Keratinocyte (primary cell): ENCODE measurements around the gene CLHC1.
"Not testable (repeated sequence)": the region's sequence is repeated elsewhere in the genome, so short reads cannot be mapped to it uniquely, and the experiment has no call there.

Experiments used
- CTCF ChIP-seq, 3 experiments: IDR thresholded peaks in 1 of 3; conservative IDR thresholded peaks in 1 of 3; optimal IDR thresholded peaks in 1 of 3; 2 replicates in 2 of 3; 3 replicates in 1 of 3; pipeline versions ENCODE3 to v1.5.1; 2011; ENCODE audit warnings: low read length in 3 of 3, mild to moderate bottlenecking in 3 of 3, moderate library complexity in 2 of 3, control low read depth in 1 of 3, inconsistent platforms in 1 of 3; ENCODE audit not compliant: insufficient read depth in 2 of 3; ENCODE audit errors: extremely low read depth in 1 of 3
- EZH2 ChIP-seq: IDR thresholded peaks from one replicate; pipeline ENCODE4 v1.6.1; 2012; ENCODE audit warnings: inconsistent platforms, mild to moderate bottlenecking, low read length, moderate library complexity

GRCh38 chr2:55259586-55259985 lies 27.5 kb upstream of the CLHC1 start:
- TF ChIP-seq CTCF (optimal IDR thresholded peaks at IDR 0.05 in 1 of 3, IDR thresholded peaks at IDR 0.05 in 1 of 3, conservative IDR thresholded peaks at IDR 0.05 in 1 of 3; ENCODE audit: extremely low read depth in 1 of 3, insufficient read depth in 2 of 3, low read length in 3 of 3); EZH2: not testable (repeated sequence)
